Muscle layer of colon (tissue), 2 donors: ENCODE results near the gene ABCA7.
"Not testable (repeated sequence)": the region's sequence is repeated elsewhere in the genome, so short reads cannot be mapped to it uniquely, and the experiment has no call there.

Source experiments
- H3K27ac ChIP-seq: one replicate; pipeline ENCODE4 v1.7.0; 2013; ENCODE audit warnings: low read depth, mild to moderate bottlenecking, low read length, moderate library complexity
- H3K27me3 ChIP-seq, 2 donors: one replicate each; pipeline ENCODE4 v1.7.0; 2013; ENCODE audit warnings: low read length in 2 of 2, mild to moderate bottlenecking in 2 of 2; ENCODE audit not compliant: insufficient read depth in 2 of 2, control insufficient read depth in 1 of 2
- H3K36me3 ChIP-seq: one replicate; pipeline ENCODE4 v1.7.0; 2013; ENCODE audit warnings: mild to moderate bottlenecking, low read length; ENCODE audit not compliant: insufficient read depth
- H3K4me1 ChIP-seq: one replicate; pipeline ENCODE4 v1.7.0; 2013; ENCODE audit warnings: mild to moderate bottlenecking, low read length; ENCODE audit not compliant: insufficient read depth
- H3K4me3 ChIP-seq, 2 donors: one replicate each; pipeline ENCODE4 v1.7.0; 2013; ENCODE audit warnings: low read length in 2 of 2, low read depth in 1 of 2, mild to moderate bottlenecking in 1 of 2, moderate library complexity in 1 of 2
- H3K9ac ChIP-seq: one replicate; pipeline ENCODE4 v1.7.0; 2013; ENCODE audit warnings: low read length
- H3K9me3 ChIP-seq: one replicate; pipeline ENCODE4 v1.7.0; 2013; ENCODE audit warnings: mild to moderate bottlenecking, low read length
- donor health status: abdominal sarcoma.
- donor health status: Adenocarcinoma of cecum.

The ABCA7 gene

DNA sequence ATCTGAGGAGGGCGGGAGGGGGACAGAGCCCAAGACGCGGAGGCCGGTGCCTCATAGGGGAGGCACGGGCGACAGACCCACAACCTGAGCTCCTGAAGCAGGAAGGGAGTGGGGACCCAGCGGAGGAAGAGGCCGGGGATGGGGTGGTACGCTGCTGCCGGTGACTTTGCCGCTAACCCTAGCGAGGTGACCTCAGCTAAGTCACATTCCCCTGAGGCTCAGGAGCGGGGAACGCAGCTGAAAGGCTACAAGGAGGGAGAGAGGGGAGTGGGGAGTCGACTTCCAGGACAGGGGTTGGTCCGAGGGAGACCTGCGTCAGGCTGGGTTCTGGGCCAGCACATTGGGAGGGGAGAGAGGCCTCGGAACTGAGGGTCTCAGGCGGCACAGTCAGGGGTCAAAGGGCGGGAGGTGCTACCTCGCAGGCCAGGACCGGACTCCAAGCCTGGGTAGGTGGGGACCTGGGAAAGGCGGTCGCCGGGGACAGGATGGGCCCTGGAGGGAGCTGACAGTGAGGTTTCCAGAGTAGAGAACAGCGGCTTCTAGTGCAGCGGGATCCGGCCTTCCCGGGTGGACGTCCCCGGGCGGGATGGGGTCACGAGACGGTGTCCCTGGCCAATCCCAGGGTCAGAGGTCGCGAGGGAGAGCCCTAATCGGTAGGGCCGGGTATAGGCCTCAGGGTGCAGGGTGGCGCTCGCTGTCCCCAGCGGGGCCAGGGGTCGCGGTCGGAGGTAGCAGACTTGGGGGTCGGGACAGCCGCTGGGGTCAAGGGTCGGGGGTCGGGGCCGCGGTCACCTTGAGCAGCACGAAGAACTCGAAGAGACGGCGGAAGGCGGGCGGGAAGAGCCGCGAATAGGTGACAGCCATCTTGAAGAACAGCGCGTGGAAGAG lies 19.7 kb upstream of the ABCA7 start:
- H3K36me3 ChIP-seq = no peaks in the 10 kb centered on the region
- peak overlapping the region; percentile 45 for H3K27ac ChIP-seq
- peaks cover 43% of the 10 kb centered on the region for H3K4me1 ChIP-seq
- H3K9ac ChIP-seq = peak overlapping the region; percentile 75
- H3K27me3 ChIP-seq = no peaks in the 10 kb centered on the region
- H3K4me3 ChIP-seq = peak overlapping the region; percentile 59 to 81
- H3K9me3 ChIP-seq = no peaks in the 10 kb centered on the region

DNA sequence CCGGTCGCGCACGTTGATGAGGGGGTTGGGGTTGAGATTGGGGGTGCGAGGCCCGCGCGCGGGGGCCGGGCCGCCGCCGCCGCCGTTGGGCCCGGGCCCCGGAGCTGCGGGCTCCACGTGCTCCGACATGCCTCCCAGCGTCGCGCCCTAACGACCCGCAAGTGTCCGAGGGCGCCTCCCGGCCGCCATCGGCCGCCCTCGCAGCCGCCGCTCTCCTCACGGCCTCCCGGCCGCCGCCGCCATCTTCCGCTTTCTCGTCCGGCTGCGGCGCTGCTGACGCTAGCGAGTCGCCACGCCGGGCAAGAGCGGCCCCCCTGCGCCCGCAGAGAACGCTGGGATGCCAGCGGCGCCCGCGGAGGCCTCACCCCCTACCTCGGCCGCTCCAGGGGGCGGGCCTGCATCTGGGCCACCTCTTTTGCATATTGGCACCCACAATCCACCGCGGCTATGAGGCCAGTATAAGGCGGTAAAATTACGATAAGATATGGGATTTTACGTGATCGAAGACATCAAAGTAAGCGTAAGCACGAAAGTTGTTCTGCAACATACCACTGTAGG lies 19.0 kb upstream of the ABCA7 start, which contains the start of gene TMEM259:
TMEM259 (minus strand) TSS at position 256 of the 558 bp plus-strand sequence; CDS start at position 129, 127 bp downstream.
- Histone ChIP-seq H3K27ac (peak within 1 kb of the TSS; percentile 84), H3K4me1 (peaks cover 44% of the 10 kb centered on the region), H3K27me3 (no peaks in the 10 kb centered on the region), H3K9me3 (no peaks in the 10 kb centered on the region), H3K4me3 (peak within 1 kb of the TSS; percentile 59 to 81), H3K36me3 (no peaks in the 10 kb centered on the region), H3K9ac (peak within 1 kb of the TSS; percentile 75)

DNA sequence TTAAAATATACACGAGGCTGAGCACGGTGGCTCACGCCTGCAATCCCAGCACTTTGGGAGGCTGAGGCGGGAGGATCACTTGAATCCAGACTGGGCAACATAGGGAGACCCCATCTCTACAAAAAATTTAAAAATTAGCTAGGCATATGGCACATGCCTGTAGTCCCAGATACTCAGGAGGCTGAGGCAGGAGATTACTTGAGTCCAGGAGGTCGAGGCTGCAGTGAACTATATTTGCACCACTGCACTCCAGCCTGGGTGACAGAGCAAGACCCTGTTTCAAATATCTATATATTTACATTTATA lies 16.1 kb upstream of the ABCA7 start:
- not testable (repeated sequence) for H3K9me3 ChIP-seq, H3K27ac ChIP-seq, H3K36me3 ChIP-seq, H3K27me3 ChIP-seq, H3K4me3 ChIP-seq, H3K9ac ChIP-seq
- peaks cover 19% of the 10 kb centered on the region for H3K4me1 ChIP-seq

DNA sequence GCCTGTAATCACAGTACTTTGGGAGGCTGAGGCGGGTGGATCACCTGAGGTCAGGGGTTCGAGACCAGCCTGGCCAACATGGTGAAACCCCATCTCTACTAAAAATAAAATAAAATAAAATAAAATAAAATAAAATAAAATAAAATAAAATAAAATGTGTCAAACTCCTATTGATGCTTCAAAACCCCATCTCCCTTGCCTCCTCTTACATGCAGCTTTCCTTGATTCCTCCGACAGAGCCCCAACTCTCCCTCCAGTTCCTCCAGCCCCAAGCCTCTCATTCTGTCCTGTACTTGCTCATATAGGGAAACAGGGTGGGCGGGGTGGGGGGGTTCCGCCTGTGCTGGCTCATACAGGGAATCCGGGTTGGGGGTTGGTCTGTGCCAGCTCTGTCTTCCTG lies 14.8 kb upstream of the ABCA7 start:
- H3K36me3 ChIP-seq, H3K27me3 ChIP-seq, H3K9ac ChIP-seq, H3K27ac ChIP-seq, H3K4me3 ChIP-seq, H3K9me3 ChIP-seq: not testable (repeated sequence)
- peaks cover 15% of the 10 kb centered on the region for H3K4me1 ChIP-seq

DNA sequence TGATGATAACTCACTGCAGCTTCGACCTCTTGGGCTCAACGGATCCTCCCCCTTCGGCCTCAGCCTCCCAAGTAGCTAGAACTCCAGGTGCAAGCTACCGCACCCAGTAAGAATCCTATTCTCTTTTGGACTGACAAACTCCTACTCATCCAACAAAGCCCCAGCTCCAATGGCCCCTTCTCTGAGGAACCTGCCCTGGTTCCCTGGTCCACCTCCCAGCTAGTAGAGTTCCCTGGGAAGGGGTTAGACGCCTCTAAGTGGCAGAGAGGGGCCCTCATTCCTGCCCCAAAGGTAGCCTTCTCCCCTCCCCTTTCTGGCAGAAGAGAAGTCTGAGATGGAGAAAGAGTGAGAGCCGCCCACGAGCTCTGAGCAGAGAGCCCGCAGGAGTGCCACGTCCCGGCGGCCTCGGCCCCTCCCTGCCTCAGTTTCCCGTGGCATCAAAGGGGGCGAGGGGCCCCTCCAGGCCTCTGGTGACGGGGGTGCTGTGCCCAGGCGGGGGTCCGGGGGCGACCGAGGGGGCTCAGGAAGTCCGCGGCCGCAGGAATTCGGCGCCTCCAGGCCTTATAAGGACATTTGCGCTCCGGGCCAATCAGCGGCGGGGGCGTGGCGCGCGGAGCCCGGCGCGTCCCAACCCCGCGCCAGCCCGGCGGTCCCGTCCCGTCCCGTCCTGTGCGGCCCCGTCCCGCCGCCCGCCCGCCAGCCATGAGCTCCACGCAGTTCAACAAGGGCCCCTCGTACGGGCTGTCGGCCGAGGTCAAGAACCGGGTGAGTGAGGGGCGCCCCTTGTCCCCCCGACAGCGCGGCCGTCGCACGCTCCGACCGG lies 13.7 kb upstream of the ABCA7 start, which contains the start of gene CNN2:
CNN2 (plus strand) TSS at position 649 of the 823 bp plus-strand sequence; CDS start at position 703, 54 bp downstream.
- no peaks in the 10 kb centered on the region for H3K27me3 ChIP-seq
- H3K4me1 ChIP-seq = peaks cover 14% of the 10 kb centered on the region
- H3K4me3 ChIP-seq = peak within 1 kb of the TSS; percentile 85 to 95
- no peaks in the 10 kb centered on the region for H3K36me3 ChIP-seq
- peak within 1 kb of the TSS; percentile 59 for H3K9ac ChIP-seq
- H3K9me3 ChIP-seq = no peaks in the 10 kb centered on the region
- H3K27ac ChIP-seq = peak within 1 kb of the TSS; percentile 99

DNA sequence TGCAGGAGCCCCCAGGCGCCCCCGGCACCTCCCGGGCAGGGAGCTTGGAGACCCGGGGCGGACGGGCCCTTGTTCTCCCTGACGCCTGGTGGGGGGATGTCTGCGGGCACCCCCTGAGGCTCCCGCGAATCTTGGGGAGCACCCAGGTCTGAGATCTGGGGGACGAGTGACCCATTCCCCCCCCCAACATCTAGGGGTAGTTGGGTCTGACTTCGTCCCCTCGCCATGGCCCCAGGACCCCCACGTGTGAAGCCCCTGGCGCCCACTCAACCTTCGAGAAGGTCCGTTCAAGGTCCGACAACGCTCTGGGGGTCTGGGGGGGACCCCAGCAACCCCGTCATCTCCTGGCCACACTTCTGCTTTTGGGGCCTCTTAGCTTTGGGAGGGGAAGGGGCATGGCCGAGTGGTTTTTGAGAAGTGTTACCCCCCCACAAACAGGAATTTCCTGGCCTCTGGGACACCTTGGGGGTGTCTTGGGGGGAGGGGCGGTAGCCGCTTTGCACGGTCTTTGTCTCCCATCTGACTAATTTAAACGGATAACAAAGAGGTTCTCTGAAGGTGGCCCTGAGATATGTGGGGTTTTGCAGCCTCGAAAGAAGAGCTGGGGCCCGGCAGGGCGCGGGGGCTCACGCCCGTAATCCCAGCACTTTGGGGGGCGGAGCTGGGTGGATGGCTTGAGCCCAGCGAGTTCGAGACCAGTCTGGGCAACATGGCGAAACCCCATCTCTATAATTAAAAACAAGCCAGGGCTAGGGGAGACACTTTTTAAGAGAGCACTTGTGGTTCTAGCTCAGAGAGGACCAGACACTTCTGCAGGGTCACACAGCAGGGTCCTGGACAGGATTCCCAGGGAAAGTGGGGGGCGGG lies 12.9 kb upstream of the ABCA7 start:
- Histone ChIP-seq H3K9ac (peak overlapping the region; percentile 59), H3K4me1 (peaks cover 14% of the 10 kb centered on the region), H3K36me3 (peaks cover 4% of the 10 kb centered on the region), H3K27me3 (no peaks in the 10 kb centered on the region), H3K9me3 (no peaks in the 10 kb centered on the region), H3K27ac (peak overlapping the region; percentile 99), H3K4me3 (peak overlapping the region; percentile 85 to 95)

DNA sequence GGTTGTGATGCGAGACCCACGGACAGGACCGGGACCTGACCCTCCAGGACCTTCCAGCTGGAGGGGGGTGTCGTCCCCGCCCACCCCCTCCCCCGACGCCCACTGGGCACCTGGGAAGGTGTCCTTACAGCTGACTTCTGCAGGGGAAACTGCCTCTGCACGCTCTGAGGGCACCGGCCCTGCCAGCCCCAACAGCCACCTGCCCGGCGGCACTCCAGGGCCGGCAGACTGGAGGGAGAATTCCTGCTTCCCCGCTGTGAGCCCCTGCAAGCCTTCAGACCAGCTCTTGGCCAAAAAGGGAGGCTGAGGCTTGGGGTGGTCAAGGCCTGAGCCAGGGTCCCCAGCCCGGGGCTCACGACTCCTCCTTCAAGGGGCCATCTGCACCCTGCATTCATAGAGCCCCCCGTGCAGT lies 12.3 kb upstream of the ABCA7 start:
- peaks cover 14% of the 10 kb centered on the region for H3K4me1 ChIP-seq
- peak overlapping the region; percentile 59 for H3K9ac ChIP-seq
- H3K4me3 ChIP-seq = peak overlapping the region; percentile 85 to 95
- peak overlapping the region; percentile 99 for H3K27ac ChIP-seq
- no peaks in the 10 kb centered on the region for H3K9me3 ChIP-seq
- H3K27me3 ChIP-seq = no peaks in the 10 kb centered on the region
- peaks cover 11% of the 10 kb centered on the region for H3K36me3 ChIP-seq

DNA sequence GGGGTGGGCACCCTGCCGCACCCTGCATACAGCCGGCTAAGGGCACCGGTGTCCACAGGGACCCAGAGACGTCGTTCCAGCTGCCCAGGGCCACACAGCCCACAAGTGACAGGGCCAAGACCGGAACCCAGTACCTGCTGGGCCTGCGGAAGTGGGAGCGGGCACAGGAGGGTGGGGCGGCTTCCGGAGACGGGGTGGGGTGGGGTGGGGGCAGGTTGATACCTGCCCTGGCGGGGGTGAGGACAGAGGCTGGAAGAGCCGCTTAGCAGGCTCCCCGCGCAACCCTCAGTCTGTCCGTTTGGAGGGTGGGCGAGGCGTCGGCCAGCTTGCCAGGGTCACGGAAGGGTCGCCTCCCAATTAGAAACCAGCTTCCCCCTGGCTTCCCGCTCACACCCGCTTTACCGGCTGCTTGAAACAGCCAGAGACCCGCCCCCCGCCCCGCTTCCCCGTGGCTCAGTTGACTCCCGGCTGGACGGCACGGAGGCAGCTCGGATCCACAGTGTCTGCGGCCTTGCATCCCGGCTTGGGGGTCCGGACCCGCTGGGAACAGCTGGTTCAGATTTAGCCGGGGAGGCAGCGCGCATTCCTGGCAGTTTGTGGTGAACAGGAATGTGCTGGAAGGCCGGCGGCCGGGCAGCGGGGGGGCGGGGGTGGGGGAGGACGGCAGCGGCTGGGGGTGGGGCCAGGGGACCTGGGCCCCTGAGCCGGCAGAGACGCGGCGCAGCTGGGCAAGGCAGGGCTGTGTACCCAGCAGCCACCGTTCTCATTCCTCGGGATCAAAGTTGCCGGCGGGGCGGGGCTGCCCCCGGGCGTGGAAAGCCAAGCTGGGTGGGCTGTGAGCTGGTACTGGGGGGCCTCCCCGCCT lies 11.6 kb upstream of the ABCA7 start:
- peaks cover 17% of the 10 kb centered on the region for H3K36me3 ChIP-seq
- H3K9ac ChIP-seq = no peak overlapping the region
- no peaks in the 10 kb centered on the region for H3K9me3 ChIP-seq
- peak overlapping the region; percentile 85 to 95 for H3K4me3 ChIP-seq
- H3K27ac ChIP-seq = peak overlapping the region; percentile 99
- H3K27me3 ChIP-seq = no peaks in the 10 kb centered on the region
- H3K4me1 ChIP-seq = peaks cover 14% of the 10 kb centered on the region

DNA sequence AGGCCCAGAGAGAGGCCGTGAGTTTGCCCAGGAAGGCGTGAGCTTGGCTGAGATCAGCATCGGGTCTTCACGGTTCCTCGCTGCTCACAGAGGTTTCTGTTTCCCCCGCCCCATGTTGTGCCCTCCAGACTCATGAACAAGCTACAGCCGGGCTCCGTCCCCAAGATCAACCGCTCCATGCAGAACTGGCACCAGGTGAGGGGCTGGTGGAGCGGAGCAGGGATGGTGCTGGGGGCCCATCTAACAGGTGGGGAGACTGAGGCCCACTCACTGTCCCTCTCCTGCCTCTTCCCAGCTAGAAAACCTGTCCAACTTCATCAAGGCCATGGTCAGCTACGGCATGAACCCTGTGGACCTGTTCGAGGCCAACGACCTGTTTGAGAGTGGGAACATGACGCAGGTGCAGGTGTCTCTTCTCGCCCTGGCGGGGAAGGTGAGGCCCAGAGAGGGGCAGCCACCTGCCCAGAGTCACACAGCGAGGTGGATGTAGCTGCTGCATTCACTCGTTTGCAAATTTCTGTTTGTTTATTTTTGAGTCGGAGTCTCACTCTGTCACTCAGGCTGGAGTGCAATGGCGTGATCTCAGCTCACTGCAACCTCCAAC lies 7.5 kb upstream of the ABCA7 start:
- H3K9ac ChIP-seq = no peak overlapping the region
- H3K27me3 ChIP-seq = no peaks in the 10 kb centered on the region
- peaks cover 19% of the 10 kb centered on the region for H3K36me3 ChIP-seq
- no peaks in the 10 kb centered on the region for H3K9me3 ChIP-seq
- H3K4me3 ChIP-seq = no peak overlapping the region
- peaks cover 9% of the 10 kb centered on the region for H3K4me1 ChIP-seq
- no peak overlapping the region for H3K27ac ChIP-seq
